Cortex of kidney (tissue), 1 donor: Measurements from ENCODE around the gene LCT.
"Not testable (repeated sequence)": the region's sequence is repeated elsewhere in the genome, so short reads cannot be mapped to it uniquely, and the experiment has no call there.

Source experiments
- DNase-seq: peaks from one replicate; lab custom pipeline; 2025; lab: John Stamatoyannopoulos, UW

Gene LCT

GRCh38 chr2:135831180-135831812 is 5.7 kb downstream of the LCT start:
- no peak for DNase-seq

- DNase-seq, result no peak
Observed at GRCh38 chr2:135829378-135830135, 7.4 kb downstream of the LCT start.

GRCh38 chr2:135826544-135826943 is 10.4 kb downstream of the LCT start:
- DNase-seq, result no peak

GRCh38 chr2:135825550-135826176 is 11.3 kb downstream of the LCT start:
- no peak for DNase-seq

GRCh38 chr2:135825131-135825530 is 11.9 kb downstream of the LCT start:
- DNase-seq, result no peak

- DNase-seq, result no peak
Observed at GRCh38 chr2:135822855-135823254, 14.1 kb downstream of the LCT start.

GRCh38 chr2:135821190-135821589 is 15.8 kb downstream of the LCT start:
- DNase-seq, result no peak

- DNase-seq, result no peak
Observed at GRCh38 chr2:135820003-135820618, 16.9 kb downstream of the LCT start.

- DNase-seq, result no peak
Observed at GRCh38 chr2:135818937-135819610, 17.9 kb downstream of the LCT start.

GRCh38 chr2:135817951-135818350 is 19.0 kb downstream of the LCT start:
- no peak for DNase-seq

GRCh38 chr2:135817466-135817865 is 19.5 kb downstream of the LCT start:
- DNase-seq, result no peak

GRCh38 chr2:135815269-135815668 is 21.7 kb downstream of the LCT start:
- DNase-seq, result no peak

GRCh38 chr2:135812907-135813511 is 24.0 kb downstream of the LCT start:
- no peak for DNase-seq

- not testable (repeated sequence) for DNase-seq
Observed at GRCh38 chr2:135807874-135808273, 29.1 kb downstream of the LCT start.

- no peak for DNase-seq
Observed at GRCh38 chr2:135803278-135803677, 33.7 kb downstream of the LCT start.

GRCh38 chr2:135802350-135802749 is 34.6 kb downstream of the LCT start:
- no peak for DNase-seq

GRCh38 chr2:135800513-135801460 is 36.2 kb downstream of the LCT start:
- no peak for DNase-seq

GRCh38 chr2:135799738-135800137 is 37.2 kb downstream of the LCT start:
- DNase-seq, result no peak

- DNase-seq, result no peak
Observed at GRCh38 chr2:135798762-135799161, 38.2 kb downstream of the LCT start.

GRCh38 chr2:135798275-135798705 is 38.7 kb downstream of the LCT start:
- DNase-seq, result no peak
